AG10803 (cell line): ENCODE data around the gene MEX3A.

ENCODE experiments used
- DNase-seq: peaks from one replicate; pipeline ENCODE4 v3.0.0; 2010; ENCODE audit warnings: low read depth
- H3K4me3 ChIP-seq: 2 replicates; pipeline ENCODE4 v1.5.1; 2011; ENCODE audit warnings: mild to moderate bottlenecking, low read length, control low read depth
- TF ChIP-seq, protein P1 (sequence below): conservative IDR thresholded peaks from 2 replicates; pipeline ENCODE4 v1.5.1; 2011; ENCODE audit warnings: mild to moderate bottlenecking, low read length, control low read depth, inconsistent platforms

Gene MEX3A, protein sequence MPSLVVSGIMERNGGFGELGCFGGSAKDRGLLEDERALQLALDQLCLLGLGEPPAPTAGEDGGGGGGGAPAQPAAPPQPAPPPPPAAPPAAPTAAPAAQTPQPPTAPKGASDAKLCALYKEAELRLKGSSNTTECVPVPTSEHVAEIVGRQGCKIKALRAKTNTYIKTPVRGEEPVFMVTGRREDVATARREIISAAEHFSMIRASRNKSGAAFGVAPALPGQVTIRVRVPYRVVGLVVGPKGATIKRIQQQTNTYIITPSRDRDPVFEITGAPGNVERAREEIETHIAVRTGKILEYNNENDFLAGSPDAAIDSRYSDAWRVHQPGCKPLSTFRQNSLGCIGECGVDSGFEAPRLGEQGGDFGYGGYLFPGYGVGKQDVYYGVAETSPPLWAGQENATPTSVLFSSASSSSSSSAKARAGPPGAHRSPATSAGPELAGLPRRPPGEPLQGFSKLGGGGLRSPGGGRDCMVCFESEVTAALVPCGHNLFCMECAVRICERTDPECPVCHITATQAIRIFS

DNA sequence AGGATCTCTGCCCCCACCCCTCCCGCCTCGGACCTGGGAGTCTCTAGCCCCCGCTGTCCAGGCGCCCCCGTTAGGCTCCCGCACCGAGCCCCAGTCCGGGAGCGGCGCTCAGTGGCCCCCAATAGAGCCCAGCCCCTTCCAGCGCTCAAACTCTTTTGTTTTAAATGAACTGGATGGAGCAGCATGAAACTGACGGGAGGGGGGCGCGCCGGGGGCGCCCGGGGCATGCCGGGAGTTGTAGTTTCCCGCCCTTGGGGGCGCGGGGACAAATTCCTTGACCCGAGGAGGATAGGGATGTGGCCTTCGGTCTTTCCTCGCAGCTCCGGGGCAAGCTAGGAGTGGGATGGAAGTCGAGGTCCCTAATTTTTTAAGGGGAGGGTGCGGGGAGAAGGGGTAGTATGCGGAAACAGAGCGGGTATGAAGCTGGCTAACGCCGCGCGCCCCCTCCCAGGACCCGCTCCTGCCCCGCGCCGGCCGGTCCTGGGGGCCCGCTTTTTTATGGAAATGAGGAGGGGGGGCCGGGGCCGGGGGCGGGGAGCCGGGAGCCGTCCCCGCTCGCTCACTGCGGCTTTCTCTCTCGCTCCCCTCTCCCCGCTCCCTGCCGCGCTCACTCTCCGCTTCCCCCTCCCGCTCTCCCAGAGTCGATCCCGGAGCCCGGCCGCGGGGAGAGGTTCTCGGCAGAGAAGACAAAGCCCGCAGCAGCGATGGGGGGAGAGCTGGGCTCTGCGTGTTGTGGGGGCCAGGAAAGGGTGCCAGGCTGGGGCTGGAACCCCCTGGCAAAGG lies at the start of gene MEX3A:
MEX3A (minus strand) TSS at position 157 of the 783 bp plus-strand sequence. CDS start 467 bp downstream, outside the sequence.
- TF ChIP-seq, protein P1, sequence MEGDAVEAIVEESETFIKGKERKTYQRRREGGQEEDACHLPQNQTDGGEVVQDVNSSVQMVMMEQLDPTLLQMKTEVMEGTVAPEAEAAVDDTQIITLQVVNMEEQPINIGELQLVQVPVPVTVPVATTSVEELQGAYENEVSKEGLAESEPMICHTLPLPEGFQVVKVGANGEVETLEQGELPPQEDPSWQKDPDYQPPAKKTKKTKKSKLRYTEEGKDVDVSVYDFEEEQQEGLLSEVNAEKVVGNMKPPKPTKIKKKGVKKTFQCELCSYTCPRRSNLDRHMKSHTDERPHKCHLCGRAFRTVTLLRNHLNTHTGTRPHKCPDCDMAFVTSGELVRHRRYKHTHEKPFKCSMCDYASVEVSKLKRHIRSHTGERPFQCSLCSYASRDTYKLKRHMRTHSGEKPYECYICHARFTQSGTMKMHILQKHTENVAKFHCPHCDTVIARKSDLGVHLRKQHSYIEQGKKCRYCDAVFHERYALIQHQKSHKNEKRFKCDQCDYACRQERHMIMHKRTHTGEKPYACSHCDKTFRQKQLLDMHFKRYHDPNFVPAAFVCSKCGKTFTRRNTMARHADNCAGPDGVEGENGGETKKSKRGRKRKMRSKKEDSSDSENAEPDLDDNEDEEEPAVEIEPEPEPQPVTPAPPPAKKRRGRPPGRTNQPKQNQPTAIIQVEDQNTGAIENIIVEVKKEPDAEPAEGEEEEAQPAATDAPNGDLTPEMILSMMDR, result no peak
- H3K4me3 ChIP-seq, result peak within 1 kb of the TSS; percentile 87
- peak; percentile 53 for DNase-seq

GRCh38 chr1:156130578-156130942 lies 48.3 kb upstream of the MEX3A start:
- TF ChIP-seq, protein P1, result no peak
- no peak overlapping the region for H3K4me3 ChIP-seq
- no peak for DNase-seq

- TF ChIP-seq, protein P1, result peak; percentile 95
- peak overlapping the region; percentile 57 for H3K4me3 ChIP-seq
- peak; percentile 98 for DNase-seq
These were observed 47.7 kb upstream of the MEX3A start for GRCh38 chr1:156129687-156130577.

DNA sequence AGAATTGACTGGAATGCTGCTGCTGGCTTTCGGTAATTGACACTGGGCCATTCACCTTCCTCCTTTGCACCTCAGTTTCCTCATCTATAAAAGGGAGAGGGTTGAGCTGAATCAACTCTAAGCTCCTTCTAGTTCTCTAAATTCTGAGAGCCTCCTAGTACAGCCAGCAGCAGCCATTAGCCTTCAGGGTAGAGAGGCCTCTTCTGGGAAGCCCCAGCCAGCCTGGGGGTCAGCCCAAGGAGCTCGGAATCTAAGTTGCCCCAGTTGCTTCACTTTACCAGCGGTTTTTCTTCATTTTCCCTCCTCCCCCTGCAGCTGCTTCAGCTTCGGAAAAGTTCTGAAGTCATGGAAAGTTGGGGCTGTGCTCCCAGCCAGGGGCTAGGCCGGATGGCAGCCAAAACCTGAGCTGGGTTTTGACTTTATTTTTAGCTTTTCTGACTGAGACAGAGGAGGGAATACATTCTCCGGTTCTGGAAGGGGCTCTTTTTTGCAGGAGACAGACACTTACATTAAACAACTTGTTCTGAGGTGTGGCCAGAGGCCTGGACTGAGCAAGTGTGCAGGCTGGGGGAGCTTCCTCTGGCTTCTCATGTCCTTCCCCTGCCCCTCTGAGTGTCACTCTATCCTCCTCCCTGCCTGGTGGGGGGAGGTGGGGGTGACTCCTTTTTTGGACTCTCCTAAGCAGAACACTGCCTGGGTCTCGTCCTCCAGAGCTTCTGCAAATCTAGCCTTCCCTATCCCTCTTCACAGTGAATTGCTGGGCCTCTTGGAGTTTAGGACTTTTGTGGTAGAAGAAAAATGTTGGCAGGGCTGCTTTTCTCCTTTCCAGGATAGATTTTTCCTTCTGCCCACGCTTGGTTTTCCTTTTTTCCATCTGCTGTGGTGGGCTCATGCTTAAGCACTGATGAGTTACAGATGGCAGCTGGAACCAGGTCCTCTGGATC lies 46.7 kb upstream of the MEX3A start:
- peak; percentile 93 for DNase-seq
- TF ChIP-seq, protein P1, result no peak
- H3K4me3 ChIP-seq, result peak overlapping the region; percentile 57

- no peak for DNase-seq
- TF ChIP-seq, protein P1, result no peak
- peak overlapping the region; percentile 57 for H3K4me3 ChIP-seq
These were observed 46.0 kb upstream of the MEX3A start for GRCh38 chr1:156128308-156128653.
